GM21529 (cell line): ENCODE results near the gene MESD.
A peak's percentile ranks its signal among the peaks of the same experiment; 100 is the strongest.

Experiments
- ATAC-seq: cut with Tn5 transposase; IDR thresholded peaks from one replicate; pipeline ENCODE4 v1.9.1; 2021; ENCODE audit not compliant: unreplicated experiment

Gene MESD

DNA sequence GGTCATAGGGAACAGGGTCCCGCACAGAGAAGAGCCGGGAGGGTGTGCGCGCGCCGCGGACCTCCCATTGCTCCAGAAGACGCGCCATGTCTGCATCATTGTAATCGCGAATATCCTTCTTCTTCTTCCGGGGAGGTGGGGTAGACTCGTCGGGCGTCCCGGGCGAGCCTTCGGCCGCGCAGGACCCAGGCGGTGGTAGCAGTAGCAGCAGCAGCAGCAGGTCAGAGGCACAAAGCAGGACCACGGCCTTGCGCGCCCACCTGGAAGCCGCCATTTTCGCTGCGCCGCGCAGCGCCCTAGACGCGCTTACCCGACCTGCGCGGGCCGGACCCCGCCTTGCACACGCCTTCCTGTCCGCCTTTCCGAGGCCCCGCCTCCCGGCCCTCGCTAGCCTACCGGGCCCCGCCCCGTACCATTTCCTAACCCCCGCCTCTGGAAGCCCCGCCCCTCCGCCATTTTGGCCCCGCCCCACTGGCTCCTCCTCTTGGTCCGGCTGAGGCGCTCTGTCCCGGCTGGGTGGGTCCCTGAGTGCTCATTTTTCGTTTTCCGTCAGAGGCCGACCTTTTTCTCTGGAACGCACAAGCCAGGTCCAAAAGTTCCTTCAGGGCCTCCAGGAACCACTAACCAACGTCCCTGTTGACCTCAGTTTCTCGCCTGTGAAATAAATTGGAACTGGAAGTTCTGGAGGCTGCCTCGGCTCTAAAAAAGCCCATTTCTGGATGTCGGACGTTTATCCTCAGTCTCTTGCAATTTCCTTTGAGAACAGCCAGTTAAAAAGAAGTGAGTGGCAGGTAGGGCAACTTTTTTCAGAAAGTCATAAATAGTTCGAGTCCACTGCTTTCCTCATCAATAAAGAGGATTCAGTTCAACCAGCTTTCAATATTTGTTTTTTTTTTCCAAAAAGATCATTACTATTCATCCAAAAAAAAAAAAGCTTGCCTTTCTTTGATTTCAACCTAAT lies at the start of gene MESD:
MESD (minus strand) TSS at position 302 of the 961 bp plus-strand sequence; CDS start at position 274, 28 bp downstream.
- peak; percentile 93 for ATAC-seq

DNA sequence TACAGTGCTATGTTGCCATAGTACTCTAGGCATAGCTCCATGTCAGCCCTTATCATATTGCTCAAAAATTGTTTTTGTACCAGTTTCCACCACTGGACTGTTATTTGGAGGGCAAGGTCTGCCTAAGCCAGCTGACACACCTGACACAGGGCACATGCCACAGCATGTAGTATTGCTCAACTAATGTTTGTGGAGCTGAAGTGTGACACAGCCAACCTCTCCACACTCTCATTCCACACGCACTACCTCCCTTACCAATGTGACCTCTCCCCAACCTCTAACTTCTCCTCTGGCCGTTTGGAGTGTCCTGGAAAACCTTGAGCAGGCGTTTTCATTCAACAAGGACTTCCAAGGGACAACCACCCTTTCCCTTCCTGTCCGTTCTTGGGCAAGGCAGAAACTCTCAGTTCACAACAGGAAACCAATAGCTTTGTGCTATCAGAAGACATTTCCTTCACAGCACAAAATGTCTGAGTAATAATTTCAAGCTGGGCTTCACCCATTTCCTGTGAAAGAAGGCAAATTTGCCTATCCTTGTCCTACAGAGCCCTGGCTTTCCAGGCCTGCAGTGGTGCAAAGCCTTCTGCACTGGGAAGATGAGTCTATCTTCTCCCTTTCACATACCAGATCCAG lies 49.5 kb upstream of the MESD start:
- ATAC-seq: no peak

DNA sequence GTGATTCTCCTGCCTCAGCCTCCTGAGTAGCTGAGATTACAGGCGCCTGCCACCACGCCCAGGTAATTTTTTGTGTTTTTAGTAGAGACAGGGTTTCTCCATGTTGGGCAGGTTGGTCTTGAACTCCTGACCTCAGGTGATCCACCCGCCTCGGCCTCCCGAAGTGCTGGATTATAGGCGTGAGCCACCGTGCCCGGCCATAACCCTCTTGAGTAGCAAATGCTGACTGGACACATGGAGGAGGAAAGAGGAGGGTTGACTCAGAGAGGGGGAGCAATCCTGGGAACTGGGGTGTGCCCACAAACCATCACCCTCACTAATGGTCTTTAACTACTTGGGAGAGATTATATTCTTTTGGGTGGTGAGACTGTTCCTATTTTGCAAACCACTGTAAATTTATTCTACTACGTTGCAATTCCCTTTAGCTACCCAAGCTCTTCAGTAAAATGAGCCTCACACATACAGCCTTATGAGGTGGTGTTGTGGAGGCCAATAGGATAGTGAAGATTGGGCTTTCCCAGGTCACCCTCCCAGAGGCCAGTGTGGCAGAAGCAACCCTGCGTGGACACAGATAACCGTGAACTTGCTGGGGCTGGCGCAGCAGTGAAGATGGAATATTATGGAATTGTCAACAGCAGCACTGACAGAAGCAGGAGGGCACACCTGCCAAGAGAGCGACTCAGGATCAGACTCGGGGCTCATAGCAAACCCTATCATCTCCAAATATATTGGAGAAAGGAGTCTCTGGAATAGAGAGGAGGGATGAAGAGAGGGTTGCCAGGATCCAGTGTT lies 48.5 kb upstream of the MESD start:
- ATAC-seq: no peak

DNA sequence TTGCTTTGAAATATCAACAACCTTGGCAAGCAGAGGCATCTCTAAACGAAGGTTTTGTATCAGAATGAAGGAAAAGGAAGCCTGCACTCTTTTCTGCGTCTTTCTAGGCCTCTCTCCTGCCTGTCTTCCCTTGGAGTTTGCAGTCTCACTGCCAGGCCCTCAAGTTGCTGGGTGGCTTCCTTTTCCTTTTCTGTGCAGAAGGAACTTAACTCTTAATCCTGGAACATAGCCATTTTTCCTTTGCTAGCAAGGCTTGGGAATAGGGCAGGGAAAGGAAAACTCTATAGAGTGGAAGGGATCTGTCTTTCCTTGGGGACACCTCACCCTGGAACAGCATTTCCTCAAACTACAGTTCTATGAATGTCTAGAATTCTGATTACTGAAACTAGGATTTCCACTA lies 43.9 kb upstream of the MESD start:
- no peak for ATAC-seq

DNA sequence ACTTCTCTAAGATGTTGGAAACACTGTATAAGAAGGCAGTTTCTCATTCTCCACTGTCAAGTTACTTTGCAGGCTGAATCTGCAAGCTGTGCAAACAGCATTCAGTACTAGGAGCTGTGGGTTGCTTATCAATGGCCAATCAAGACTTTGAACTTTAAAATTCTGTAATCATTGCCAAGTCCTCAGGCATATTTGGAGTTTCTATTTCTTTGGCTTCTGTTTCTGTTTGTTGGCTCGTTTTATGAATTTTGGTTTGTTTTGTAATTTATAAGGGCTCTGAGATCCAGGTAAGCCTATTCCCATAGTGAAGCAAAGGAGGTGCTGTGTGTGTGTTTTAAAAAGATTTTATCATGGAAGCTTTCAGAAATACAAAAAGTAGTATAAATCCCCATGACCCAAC lies 43.2 kb upstream of the MESD start:
- ATAC-seq: no peak

DNA sequence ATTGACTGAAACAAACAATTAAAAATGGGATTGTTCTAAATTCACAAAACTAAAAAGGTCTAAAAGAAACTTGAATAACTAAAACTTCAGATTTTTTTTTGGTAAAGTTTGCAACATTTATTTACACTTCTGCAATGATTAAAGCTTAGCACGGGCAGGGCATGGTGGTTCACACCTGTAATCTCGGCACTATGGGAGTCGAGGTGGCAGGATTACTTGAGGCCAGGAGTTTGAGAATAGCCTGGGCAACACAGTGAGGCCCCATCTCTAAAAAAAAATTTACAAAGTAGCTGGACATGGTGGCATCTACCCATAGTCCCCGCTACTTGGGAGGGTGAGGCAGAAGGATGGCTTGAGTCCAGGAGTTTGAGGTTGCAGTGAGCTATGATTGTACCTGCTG lies 42.7 kb upstream of the MESD start:
- no peak for ATAC-seq

DNA sequence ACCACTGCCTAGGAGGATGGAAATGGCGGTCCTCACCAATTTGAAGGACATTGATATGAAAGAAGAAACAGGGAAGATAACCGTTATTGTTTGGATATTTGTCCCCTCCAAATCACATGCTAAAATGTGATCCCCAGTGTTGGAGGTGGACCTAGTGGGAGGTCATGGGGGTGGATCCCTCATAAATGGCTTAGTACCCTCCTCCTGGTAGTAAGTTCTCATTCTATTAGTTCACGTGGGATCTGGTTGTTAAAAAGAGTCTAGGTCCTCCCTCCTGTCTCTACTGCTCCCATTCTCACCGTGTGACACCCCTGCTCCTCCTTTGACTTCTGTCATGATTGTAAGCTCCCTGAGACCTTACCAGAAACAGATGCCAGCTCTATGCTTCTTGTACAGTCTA lies 41.6 kb upstream of the MESD start:
- ATAC-seq: no peak

DNA sequence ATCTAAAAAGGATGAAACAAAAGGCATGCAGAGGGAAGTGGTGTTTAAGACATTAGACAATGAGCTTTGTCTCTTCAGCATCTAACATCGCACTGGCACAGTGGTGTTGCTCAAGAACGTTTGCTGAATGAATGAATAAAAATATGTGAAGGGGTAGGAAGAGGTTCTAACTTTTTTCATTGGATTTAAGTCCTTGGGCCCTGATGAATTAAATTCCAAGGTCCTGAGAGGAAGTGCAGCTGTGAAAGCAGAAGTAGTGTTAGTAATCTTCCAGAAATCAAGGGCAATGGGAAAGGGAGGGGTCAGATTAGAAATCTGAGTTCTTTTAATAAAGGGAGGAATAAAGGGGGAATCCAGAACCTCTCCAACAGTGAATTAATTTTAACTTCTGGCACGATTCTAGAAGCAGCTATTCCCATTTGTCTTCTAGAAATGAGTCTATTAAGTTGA lies 40.7 kb upstream of the MESD start:
- ATAC-seq: no peak

DNA sequence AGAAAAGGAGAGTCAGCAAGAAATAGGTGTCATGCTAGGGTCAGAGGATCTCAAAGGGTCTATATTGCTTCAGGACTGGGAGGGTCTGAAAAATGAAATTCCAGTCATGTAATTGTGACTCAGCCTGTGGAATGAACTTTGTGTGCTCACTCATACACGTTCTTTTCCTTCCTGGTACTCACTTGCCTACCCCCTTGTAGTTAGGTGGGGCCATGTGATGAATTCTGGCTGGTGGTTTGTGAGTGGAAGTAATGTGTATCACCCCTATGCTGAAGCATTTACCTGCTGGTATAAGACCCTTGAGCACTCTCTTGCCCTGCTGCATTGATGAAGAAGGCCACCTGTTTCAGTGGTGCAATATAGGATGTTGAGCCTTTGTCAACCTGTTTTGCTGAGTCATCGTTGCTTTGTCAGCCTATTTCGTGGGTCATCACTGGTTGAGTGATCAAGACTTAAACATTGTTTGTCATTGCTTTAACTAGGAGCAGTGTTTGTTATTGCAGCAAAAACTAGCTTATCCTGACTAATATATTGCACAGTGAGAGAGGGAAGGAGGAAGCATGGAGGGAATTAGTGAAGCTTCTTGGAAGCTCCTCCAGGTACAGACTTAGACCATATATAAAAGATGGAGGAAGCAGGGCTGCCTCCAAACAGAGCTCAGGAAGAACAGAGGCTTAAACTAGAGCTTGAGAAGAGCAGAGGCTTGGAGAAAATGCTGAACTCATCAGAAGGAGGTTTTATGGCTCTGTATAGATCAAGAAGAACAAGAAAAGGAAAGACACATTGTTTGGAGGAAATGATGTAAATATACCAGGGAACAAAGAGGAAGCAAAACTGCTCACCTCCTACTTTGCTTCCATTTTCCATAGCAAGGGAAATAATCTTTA lies 40.0 kb upstream of the MESD start:
- ATAC-seq: no peak

DNA sequence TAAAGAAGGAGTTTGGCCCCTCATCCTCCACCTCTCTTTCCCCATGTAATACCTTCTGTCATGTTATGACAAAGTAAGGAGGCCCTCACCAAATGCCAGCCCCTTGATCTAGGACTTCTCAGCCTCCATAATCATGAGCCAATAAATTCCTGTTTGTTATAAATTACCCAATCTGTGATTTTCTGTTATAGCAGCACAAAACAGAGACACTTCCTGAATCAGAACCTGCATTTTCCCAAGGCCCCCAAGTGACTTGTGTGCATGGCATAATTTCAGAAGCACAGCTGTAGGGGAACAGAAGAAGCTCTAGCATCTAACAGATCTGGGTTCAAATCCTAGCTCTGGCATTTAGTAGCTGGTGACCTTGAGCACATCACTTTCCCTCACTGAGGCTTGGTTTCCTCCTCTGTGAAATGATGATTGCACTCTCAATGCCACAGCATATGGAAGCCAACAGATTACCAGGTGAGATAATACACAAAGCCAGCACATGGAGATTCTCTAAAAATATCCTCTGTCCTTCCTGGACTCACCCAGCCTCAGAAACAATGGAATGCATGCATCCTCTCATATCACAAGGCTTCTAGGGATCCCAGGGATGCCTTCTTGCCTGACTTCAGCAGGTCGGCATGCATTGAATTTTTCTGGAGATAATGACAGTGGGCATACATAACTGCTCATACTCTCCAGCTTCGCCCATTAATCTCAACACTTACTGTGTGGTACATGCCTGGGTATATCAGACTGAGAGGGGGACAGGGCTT lies 37.4 kb upstream of the MESD start:
- no peak for ATAC-seq

DNA sequence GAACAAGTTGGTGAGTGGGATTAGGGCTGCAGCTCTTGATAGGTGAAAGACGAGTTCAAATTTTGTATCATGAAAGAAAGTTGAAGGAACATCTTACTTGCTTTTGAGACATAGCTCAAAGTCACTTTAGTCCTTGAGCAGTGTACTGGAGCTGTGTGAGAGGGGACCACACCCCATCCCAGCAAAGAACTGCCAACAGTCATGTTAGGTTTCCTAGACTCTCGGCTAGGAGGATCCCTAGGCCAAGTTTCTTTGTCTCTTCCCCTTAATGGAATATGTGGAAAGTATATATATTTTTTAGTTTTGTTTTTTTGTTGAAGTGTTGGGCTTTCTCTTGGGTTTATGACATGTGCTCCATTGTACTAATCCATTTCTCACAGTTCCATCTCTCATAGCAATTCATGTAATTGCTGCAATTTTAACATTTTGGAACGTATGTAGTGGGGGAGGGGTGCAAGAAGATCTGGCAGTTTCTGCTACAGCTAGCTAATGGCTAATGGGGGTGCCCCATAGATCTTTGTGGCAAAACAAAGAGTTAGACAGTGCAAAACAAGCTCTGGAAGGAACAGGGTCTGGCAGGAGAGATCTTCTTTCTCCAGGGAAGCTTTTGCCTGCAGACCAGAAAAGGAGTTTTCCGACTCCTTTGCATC lies 36.2 kb upstream of the MESD start:
- no peak for ATAC-seq

DNA sequence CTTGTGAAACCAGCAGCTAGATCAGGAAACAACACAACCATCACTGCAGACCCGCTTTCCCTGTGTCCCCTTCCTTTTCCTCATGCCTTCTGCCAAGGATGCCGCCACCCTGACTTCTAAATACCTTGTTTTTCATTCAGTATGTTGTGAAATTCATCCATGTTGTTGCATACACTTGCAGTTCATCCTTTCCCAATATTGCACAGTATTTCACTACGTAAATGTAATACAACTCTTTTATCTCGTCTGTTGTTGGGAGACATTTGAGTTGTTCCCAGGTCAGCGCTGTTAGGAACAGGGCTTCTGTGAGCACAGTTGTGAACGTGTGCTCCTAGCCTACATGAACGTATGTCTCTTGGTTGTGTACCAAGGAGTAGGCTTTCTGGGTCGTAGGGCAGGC lies 35.3 kb upstream of the MESD start:
- no peak for ATAC-seq

DNA sequence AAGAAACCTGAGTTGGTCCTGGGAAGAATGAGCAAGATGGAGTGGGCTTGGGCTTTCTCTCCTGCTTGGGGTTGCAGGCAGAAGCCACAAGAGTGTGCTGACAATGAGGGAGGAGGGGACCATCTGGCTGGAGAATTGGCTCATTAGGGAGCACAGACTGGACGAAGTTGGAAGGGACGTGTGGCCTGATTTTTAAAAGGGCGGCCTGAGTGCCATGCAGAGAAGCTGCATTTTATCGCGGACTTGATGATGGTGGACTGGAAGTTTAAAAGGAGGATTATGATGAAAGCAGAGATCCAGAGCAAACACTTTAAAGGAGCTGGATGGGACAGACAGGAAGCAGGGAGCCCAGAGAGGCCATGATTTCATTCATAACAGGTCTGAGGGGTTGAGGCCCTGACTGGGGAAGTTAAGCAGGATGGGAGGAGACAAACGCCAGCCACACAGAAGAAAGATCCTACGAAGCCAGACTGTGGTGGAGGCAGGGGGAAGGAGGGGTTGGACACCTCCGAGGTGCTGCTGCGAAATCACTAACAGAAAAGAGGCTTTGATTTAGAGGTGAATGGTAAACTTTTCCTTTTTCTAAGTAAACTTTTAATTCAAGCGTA lies 34.8 kb upstream of the MESD start:
- ATAC-seq: peak; percentile 2

DNA sequence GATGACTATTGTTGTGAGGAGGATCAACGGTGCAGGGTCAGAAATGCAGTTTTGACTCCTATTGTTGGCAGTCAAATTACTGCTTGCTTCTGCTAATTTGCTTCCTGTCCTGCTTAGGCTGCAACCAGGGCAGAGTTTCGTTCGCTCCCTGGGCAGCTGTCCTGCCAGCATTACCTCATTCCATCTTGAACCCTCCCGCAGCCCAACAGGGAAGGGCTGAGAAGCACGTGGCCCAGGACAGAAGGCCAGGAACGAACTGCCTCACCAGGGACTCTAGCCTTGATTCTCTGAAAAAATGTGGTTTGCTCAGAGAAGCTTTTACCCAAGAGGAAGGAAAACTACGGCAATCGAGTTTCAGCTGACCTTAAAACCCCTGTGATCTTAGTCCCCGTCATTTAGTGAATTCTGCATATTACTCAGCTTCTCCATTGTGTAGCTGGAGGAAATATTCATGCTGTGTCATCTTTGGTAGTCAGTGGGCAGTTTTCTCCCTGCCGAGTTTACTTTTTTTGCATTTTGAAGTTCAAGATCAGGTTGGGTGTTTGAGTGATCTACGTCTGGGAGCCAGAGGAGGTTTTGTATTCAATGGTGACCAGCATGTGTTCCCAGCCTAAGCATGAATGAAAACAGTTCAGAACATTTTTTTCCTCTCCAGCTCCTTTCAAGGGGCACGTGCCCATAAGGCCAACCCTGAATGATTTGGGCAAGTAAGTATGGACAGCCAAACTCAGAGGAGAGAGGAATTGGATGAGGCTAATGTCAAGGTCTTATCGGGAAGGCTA lies 34.1 kb upstream of the MESD start:
- peak; percentile 85 for ATAC-seq

DNA sequence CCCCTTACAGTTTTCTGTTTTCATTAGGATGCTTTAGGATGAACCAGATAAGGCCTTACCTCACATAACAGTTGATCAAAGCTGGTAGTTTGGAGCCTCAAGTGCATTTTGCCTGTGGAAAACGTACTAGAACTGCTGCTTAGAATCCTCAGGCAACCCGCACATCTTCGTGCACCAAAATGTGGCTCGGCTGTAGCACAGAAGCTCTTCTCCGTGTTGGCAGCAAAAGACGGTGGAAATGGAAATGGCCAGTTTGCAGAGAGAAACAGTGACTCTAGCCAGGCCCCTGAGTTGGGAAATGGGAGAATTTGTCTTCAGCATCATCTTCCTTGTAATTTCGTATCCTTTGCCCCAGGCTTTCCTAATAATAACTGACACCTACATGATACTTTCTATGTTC lies 31.7 kb upstream of the MESD start:
- no peak for ATAC-seq

DNA sequence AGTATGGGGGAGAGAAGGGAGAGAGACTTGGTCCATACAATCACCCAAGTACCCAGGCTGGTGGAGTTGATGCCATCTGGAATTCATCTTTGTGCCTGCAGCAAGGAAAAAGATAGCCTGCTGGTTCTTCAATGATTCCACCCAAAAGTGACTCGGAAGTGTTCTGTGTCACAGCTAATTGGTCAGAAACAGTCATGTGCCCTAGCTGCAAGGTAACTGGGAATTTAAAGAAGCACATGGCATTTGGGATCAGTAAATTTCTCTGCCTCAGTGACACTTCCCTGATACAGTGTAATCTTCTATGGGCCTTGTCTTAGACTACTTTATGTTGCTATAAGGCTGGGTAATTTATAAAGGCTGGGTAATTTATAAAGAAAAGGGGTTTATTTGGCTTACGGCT lies 28.6 kb upstream of the MESD start:
- ATAC-seq: no peak

DNA sequence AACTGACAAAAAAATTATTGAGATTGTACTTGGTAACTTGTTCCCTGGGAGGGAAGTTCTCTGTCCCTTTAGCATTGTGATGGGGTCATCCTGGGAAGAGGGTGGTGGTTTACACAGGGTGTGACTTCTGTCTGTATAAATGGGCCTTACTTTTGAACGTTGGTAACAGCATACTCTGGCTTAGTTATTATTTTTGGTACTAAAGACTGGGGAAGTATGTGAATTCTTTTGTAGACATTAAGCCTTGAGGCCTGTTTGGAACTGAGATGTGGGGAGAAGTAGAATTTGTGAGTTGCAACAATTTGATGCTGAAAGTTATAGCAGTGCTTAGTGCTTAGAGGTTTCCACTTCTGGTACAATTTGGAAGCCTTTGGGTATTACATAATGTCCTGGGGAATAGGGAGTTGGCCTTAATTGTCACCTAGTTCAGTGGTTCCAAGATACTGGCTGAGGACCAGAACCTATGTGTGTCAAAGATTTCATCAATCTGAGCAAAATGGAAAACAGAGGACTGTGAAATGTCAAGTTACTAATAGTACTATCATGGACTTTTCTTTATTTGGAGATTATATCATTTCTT lies 27.0 kb upstream of the MESD start:
- ATAC-seq: no peak
